HL-60/S4 treated with retinoic acid at 250 ng/mL for 4 days and 3 days (cell line): ENCODE measurements around the gene PRR36.
"Not testable (repeated sequence)": the region's sequence is repeated elsewhere in the genome, so short reads cannot be mapped to it uniquely, and the experiment has no call there.

ENCODE experiments used
- in situ Hi-C: fragments of 300-500 bp; cut with MboI; formaldehyde crosslinking; loops from 2 replicates; pipeline ENCODE4 v1.7.0; 2022; ENCODE audit warnings: low sequenced_read_pairs

PRR36 gene

GRCh38 chr19:7874076-7874896, at the start of gene PRR36:
Gene PRR36 (minus strand): TSS chr19:7874390. CDS start chr19:7873689, 701 bp downstream.
- in situ Hi-C loops, result no loop called here

GRCh38 chr19:7923295-7924191, 49.4 kb upstream of the PRR36 start:
- in situ Hi-C loops, result no loop called here

GRCh38 chr19:7922836-7923195, 48.6 kb upstream of the PRR36 start:
- in situ Hi-C loops, result no loop called here

GRCh38 chr19:7921967-7922835, 48.0 kb upstream of the PRR36 start:
- in situ Hi-C loops, result no loop called here

GRCh38 chr19:7921302-7921966, 47.2 kb upstream of the PRR36 start:
- in situ Hi-C loops, result no loop called here

- in situ Hi-C loops, result no loop called here
Observed at GRCh38 chr19:7920519-7921301, 46.5 kb upstream of the PRR36 start.

GRCh38 chr19:7919610-7920518, 45.7 kb upstream of the PRR36 start, which contains the start of gene SNAPC2:
Gene SNAPC2 (plus strand): TSS chr19:7920338. CDS start chr19:7920367, 29 bp downstream.
- in situ Hi-C loops, result no loop called here

GRCh38 chr19:7918615-7919421, 44.6 kb upstream of the PRR36 start:
- in situ Hi-C loops, result no loop called here

- in situ Hi-C loops, result not testable (repeated sequence)
Observed at GRCh38 chr19:7918062-7918614, 43.9 kb upstream of the PRR36 start.

GRCh38 chr19:7917267-7918061, 43.3 kb upstream of the PRR36 start:
- in situ Hi-C loops, result no loop called here

GRCh38 chr19:7916955-7917266, 42.7 kb upstream of the PRR36 start:
- in situ Hi-C loops, result no loop called here

GRCh38 chr19:7916103-7916954, 42.1 kb upstream of the PRR36 start:
- in situ Hi-C loops, result no loop called here

- in situ Hi-C loops, result no loop called here
Observed at GRCh38 chr19:7915250-7916102, 41.3 kb upstream of the PRR36 start.

GRCh38 chr19:7914598-7915045, 40.4 kb upstream of the PRR36 start, which contains the start of gene TGFBR3L:
Gene TGFBR3L (plus strand): TSS chr19:7914830.
- in situ Hi-C loops, result no loop called here

GRCh38 chr19:7914099-7914498, 39.9 kb upstream of the PRR36 start:
- in situ Hi-C loops, result no loop called here
